Cortex of kidney (tissue), 1 donor: ENCODE data around the gene IQSEC2.

Experiments used
- DNase-seq: peaks from one replicate; lab custom pipeline; 2025; lab: John Stamatoyannopoulos, UW

IQSEC2 gene

DNA sequence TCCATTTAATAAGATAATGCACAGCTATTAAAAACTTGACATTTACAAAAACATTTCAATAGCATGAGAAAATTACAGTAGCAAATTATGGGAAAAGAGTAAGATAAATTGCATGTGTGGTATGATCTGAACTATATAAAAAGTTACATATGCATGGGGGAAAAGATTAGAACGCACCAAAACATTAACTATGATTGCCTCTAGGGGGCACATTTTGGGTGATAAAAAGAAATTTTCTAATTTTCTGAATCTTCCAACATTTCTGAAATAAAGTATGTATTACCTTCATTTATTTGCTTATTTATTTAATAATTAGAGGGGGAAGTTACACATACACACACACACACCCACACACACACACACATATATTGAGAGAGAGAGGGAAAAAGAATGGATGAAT is 36.8 kb downstream of the IQSEC2 start:
- no peak for DNase-seq

DNA sequence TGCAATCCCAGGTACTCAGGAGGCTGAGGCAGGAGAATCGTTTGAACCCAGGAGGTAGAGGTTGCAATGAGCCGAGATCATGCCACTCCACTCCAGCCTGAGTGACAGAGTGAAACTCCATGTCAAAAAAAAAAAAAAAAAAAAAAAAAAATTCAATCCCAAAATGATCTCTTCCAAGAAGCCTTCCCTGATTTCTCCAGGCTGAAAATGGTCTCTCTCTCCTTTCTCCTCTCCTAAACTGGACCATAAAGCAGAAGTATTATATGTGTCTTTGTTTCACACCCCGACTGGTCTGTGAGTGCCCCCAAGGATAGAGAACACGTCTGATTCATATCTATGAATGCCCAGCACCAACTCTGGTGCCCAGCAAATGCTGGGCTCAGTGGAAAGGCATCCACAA is 39.1 kb downstream of the IQSEC2 start:
- DNase-seq: no peak

DNA sequence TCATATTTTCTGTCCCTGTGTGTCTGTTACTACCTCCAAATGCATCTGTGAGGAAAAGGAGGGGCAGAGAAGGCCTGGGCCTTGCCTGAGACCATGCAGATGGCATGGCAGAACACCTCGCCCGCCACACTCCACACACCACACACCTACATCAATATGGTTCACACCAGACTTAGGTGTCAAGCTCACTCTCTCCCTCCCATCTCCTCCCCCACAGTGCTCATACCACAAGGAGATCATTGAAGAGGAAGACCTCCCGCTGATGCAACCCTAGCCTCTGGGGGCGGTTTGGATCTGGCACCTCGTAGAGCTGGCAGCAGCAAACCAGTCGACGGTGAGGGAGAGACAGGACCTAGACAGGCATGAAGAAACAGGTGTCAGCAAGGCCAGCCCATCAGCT is 39.8 kb downstream of the IQSEC2 start:
- no peak for DNase-seq

GRCh38 chrX:53239474-53239873 is 41.9 kb downstream of the IQSEC2 start:
- DNase-seq: no peak

- no peak for DNase-seq
Observed at GRCh38 chrX:53237056-53237455, 44.3 kb downstream of the IQSEC2 start.

- DNase-seq: no peak
Observed at GRCh38 chrX:53236025-53236679, 45.2 kb downstream of the IQSEC2 start.

DNA sequence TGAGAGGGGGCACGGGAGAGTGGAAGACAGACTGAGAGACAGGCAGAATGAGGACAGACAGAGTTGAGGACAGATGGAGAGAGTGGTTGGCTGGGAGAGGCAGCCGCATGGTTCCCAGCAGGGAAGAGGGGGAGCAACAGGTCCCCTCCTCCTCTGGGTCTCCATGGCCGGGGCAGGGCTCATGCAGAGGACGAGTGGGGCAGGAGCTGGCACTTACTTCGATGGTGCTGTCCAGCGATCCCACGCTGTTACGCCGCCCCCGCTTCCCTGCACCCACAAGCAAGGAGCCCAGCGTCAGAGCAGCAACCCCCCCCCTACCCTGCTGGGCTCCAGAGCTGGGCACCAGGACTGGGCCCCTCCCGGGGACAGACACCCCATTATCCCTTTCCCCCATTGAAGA is 45.8 kb downstream of the IQSEC2 start:
- peak; percentile 1 for DNase-seq

DNA sequence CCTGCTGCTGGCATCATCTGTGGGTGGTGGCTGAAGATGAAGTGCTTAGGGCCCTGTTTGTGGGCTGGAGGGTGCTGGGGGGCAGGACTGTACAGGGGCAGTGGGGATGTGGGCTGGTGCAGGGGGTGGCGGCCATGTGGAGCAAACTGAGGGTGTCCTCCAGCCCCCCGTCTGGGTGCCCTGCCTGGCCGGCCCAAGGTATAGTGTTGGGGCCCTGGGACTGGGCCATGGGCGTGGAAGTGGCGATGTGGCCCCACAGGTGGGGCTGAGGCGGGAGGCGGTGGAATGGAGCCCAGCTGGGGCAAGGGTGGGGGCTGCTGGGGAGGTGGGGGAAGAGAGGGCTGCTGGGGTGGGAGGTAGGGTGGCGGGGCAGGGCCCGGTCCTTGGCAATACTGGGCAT is 46.9 kb downstream of the IQSEC2 start:
- no peak for DNase-seq

GRCh38 chrX:53233536-53233935 is 47.8 kb downstream of the IQSEC2 start:
- DNase-seq: no peak

DNA sequence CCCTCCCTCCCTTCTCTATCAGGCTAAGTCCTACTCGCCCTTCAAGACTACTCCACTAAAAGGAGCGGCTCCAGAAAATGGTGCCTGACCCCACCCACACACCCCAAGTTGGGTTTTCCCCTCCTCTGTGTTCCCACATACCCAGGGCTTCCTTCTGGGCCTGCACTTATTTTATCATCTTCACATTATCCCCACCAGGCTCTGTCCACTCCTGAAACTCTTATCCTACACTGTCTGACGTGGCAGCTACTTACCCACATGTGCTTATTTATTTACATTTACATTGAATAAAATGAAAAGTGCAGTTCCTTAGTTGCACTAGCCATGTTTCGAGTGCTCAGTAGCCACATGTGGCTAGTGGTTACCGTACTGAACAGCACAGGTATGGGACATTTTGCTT is 51.3 kb downstream of the IQSEC2 start:
- no peak for DNase-seq

DNA sequence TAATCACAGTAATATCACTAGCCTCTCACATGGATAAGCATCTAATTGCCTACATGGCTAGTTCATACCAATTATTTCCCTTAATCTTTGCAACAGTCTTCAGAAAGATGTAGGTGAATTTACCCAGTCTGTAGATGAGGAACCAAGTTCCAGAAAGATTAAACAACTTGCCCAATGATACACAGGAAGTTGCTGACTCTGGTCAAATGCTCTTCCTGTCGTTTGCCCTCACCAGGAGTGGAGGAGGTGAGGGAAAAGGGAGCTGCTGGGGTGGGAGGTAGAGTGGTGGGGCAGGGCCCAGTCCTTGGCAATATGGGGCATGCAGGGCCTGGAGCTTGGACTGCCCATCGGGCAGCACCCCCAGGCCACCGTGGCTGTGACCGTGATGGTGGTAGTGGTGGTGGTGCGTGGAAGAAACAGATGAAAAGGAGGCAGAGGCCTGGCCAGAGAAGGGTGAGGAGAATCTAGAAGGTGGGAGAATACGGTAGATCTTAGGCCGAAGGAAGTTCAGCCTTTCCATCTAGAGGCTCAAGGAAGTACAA is 54.1 kb downstream of the IQSEC2 start:
- no peak for DNase-seq

DNA sequence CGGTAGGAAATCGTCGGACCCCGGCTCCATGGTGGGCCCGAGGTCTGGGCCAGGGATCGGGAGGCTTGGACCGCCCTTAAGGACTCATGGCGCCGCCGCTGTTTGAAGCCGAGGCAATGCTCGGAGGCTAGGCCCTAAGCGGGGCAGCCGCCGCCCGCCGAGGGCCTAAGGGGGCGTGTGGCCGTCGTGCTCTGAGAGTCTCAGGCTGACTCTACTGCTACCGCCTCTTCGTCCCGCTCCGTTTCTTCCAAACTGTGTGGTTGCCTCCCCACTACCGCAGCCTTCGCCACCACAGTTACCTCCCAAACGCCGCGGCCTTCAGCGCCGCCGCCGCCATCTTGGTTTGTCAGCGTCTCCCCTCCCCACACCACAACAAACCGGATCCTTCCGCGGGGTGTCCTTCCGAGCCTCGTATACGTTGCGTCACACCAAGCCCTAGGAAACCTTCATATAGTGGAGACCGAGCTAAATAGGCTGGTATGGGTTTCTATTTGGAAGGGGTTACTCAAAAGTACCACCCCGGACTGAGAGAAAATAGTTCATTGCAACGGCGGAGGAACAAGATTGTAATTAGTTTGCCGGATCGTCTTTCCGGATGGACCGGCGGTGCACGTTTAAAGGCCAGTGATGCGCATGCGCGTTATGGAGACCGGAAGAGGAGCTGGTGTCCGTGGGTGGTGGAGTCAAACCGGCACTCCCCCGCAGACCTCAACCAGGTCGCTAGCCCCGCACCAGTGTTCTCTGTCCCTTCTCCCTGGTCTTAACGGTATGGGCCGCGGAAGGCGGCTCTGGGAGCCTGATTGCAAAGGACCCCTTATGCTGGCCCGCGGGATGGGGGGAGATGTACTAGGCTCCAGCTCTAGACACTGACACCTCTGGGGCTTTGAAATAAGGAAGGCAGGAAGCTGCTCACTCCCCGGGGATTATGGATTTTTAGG is 56.3 kb downstream of the IQSEC2 start, which contains the start of gene KDM5C:
KDM5C (minus strand) TSS at position 348 of the 938 bp plus-strand sequence; CDS start at position 30, 318 bp downstream.
- DNase-seq: no peak

DNA sequence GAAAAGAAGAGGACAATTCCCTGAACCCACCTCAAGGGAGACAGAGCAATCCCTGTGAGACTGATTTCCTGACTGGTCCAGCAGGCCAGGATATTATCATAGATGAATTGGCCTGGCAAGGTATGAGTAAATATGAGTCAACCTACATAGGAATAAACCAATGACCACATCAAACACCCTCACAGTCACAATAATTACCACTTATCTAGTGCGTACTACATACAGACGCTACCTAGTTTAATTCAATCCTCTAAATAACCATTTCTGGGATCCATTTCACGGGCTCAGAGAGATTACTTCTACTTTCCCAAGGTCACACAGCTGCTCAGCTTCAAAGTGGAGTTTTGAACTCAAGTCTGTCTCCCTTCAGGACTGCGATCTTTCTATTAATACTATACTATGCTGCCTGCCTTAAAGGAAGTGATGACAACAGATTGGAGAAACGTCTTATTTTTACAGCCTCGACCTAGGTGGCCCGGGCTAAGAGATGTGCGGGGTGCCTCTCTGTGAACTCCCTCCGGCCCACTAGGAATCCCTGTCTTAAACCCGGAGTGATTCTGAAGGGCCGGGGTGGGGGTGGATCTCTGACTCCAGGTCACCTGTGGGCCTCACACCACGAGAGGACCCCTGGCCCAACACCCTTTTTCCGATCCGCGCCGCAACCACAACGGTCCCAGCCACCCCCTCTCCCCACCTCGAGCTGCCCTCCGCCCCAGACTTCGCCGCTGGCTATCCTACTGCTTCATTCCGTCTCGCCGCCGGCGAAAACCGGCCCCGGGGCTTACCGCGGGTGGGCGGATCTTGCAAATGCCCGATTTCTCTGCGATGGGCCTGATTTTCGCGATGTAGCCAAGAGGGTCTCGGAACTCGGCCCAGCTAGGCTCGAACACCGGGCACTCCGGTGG is 57.2 kb downstream of the IQSEC2 start:
- DNase-seq: no peak

DNA sequence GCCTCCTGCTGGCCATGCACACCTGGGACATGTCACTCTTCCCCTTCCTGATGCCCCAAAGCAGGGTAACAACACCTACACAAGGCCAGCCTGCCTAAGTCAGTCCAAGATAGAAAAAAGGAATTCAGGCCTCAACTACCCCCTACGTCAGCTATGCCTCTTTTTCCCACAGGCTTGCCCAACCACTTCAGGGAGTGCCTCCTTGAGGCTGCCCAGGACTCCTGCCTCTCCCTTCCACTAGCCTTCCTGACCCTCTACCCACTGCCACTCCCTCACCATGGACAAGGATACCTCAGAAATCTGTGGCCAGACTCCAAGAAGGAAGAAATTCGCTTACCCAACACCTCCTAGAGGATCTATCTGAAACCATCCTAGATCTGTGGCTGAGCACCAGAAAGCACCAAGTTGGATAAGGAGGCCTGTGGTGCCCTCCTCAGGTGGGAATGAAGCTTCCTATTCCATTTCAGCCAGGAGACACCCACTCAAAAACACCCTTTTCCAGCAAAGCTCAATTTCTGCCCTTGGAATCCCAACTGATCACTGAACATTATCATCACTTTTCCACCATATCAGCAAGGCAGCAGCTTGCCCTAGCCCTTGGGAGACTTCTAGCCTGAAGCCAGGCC is 58.2 kb downstream of the IQSEC2 start:
- DNase-seq: no peak
